GM12892 (cell line): Measurements from ENCODE around the gene ADAMTS2.

Experiments used
- DNase-seq: peaks from one replicate; pipeline ENCODE4 v3.0.0; 2011; ENCODE audit not compliant: insufficient read length
- FAIRE-seq: peaks from 2 replicates; lab custom pipeline; 2011; peaks lifted over from hg19 to GRCh38; lab: Jason Lieb, UNC
- POLR2A ChIP-seq: IDR thresholded peaks from 2 replicates; pipeline ENCODE4 v1.6.1; 2011; ENCODE audit warnings: low read depth, low read length, control low read depth
- POLR2AphosphoS5 ChIP-seq: IDR thresholded peaks from 2 replicates; pipeline ENCODE4 v1.6.1; 2011; ENCODE audit warnings: low read depth, low read length, control low read depth
- TAF1 ChIP-seq: IDR thresholded peaks from 2 replicates; pipeline ENCODE4 v1.6.1; 2011; ENCODE audit warnings: low read depth, mild to moderate bottlenecking, control low read depth, low read length, borderline replicate concordance

The ADAMTS2 gene

GRCh38 chr5:179164331-179165311 is 180.6 kb downstream of the ADAMTS2 start:
- no peak for FAIRE-seq
- no peak for TF ChIP-seq POLR2AphosphoS5
- no peak for TF ChIP-seq POLR2A
- no peak for TF ChIP-seq TAF1

GRCh38 chr5:179163236-179164155 is 181.8 kb downstream of the ADAMTS2 start:
- TF ChIP-seq POLR2A (no peak), TAF1 (no peak), POLR2AphosphoS5 (no peak)
- no peak for FAIRE-seq

More at GRCh38 chr5:179164331-179165311, 180.6 kb downstream of the ADAMTS2 start:
- no peak for DNase-seq

GRCh38 chr5:179162351-179163235 is 182.7 kb downstream of the ADAMTS2 start:
- TF ChIP-seq POLR2AphosphoS5 (no peak), POLR2A (no peak), TAF1 (no peak)
- FAIRE-seq, result no peak
- DNase-seq, result no peak

More at GRCh38 chr5:179163236-179164155, 181.8 kb downstream of the ADAMTS2 start:
- no peak for DNase-seq

- DNase-seq, result no peak
- TF ChIP-seq POLR2A (no peak), TAF1 (no peak), POLR2AphosphoS5 (no peak)
- FAIRE-seq, result no peak
These were observed 183.4 kb downstream of the ADAMTS2 start for GRCh38 chr5:179161901-179162300.

GRCh38 chr5:179160584-179160983 is 184.7 kb downstream of the ADAMTS2 start:
- no peak for DNase-seq
- TF ChIP-seq TAF1 (no peak), POLR2A (no peak), POLR2AphosphoS5 (no peak)
- FAIRE-seq, result no peak

- TF ChIP-seq POLR2A (no peak), POLR2AphosphoS5 (no peak), TAF1 (no peak)
- DNase-seq, result no peak
- no peak for FAIRE-seq
These were observed 186.7 kb downstream of the ADAMTS2 start for GRCh38 chr5:179158556-179158955.

GRCh38 chr5:179154991-179155955 is 190.0 kb downstream of the ADAMTS2 start:
- DNase-seq (no peak), FAIRE-seq (no peak)
- TF ChIP-seq TAF1 (no peak), POLR2A (no peak), POLR2AphosphoS5 (no peak)

GRCh38 chr5:179154346-179154990 is 190.8 kb downstream of the ADAMTS2 start:
- FAIRE-seq (no peak), DNase-seq (no peak)
- TF ChIP-seq POLR2A (no peak), TAF1 (no peak), POLR2AphosphoS5 (no peak)

- no peak for FAIRE-seq
- TF ChIP-seq TAF1 (no peak), POLR2A (no peak), POLR2AphosphoS5 (no peak)
- DNase-seq, result no peak
These were observed 191.3 kb downstream of the ADAMTS2 start for GRCh38 chr5:179153921-179154345.
